ENCODE results near the gene EPDR1. TPM values are rescaled to one million over a fixed set of nuclear protein-coding genes. Genes with fewer than 3 reads are reported as not detected.

The EPDR1 gene
- total RNA-seq = 100 to 1,000 TPM in 2 of 6 donors, 10 to 100 TPM in 4; 57.2 to 107 (median 96.1) TPM

DNA sequence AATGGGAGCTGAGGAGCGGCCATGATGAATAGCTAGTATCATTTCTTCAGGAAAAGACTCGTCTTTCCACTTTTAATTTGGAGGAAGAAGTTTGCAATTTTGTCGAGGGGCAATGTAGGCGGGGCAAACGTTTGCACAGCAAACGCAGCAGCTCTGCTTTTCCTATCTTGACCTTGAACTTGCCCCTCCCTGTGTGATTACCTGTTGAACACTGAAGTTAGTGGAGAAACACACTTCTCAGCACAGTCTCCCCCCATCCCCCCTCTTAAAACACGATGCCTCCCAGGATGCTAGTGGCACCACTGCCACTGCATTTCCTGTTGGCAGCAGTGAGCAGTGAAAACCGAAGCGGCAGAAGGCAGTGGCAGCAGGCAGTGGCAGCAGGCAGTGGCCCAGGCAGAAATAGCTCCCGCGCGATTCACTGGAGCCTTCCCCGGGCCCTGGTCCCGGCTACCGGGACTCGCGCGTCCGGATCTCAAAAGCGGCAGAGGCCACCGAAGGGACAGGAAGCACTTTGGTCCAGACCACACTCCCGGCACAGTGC, at the start of gene EPDR1:
EPDR1 (plus strand) TSS at position 336 of the 544 bp plus-strand sequence. CDS start 300 bp downstream, outside the sequence.
- Histone ChIP-seq H3K27ac (peak within 1 kb of the TSS; percentile 86 to 93 (median 90)), H3K4me1 (peaks cover 16 to 37% (median 27%) of the 10 kb centered on the region in 4 donors), H3K27me3 (peaks cover 0 to 5% (median 0%) of the 10 kb centered on the region in 4 donors), H3K9me3 (peaks cover 0 to 3% (median 1%) of the 10 kb centered on the region in 4 donors), H3K4me3 (peak within 1 kb of the TSS; percentile 61 to 81 (median 72)), H3K36me3 (no peaks in the 10 kb centered on the region)
- ATAC-seq (ENCODE audit: low FRiP score in 2 of 2) = peak; percentile 38 to 74
- TF ChIP-seq POLR2A (IDR thresholded peaks at IDR 0.05) (peak in 3 of 4 donors; percentile 23 to 73 (median 47)), POLR2AphosphoS5 (IDR thresholded peaks at IDR 0.05) (peak in 1 of 2 donors; percentile 73), EP300 (IDR thresholded peaks at IDR 0.05) (no peak)
- TF ChIP-seq, protein P1, sequence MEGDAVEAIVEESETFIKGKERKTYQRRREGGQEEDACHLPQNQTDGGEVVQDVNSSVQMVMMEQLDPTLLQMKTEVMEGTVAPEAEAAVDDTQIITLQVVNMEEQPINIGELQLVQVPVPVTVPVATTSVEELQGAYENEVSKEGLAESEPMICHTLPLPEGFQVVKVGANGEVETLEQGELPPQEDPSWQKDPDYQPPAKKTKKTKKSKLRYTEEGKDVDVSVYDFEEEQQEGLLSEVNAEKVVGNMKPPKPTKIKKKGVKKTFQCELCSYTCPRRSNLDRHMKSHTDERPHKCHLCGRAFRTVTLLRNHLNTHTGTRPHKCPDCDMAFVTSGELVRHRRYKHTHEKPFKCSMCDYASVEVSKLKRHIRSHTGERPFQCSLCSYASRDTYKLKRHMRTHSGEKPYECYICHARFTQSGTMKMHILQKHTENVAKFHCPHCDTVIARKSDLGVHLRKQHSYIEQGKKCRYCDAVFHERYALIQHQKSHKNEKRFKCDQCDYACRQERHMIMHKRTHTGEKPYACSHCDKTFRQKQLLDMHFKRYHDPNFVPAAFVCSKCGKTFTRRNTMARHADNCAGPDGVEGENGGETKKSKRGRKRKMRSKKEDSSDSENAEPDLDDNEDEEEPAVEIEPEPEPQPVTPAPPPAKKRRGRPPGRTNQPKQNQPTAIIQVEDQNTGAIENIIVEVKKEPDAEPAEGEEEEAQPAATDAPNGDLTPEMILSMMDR (IDR thresholded peaks at IDR 0.05) = peak in 5 of 6 experiments; percentile 28 to 79 (median 45)
- 8 to 10% methylated on average over 19 of the region's 22 CpGs for WGBS, 2 donors
- DNase-seq = peak in 1 of 2 donors; percentile 76

DNA sequence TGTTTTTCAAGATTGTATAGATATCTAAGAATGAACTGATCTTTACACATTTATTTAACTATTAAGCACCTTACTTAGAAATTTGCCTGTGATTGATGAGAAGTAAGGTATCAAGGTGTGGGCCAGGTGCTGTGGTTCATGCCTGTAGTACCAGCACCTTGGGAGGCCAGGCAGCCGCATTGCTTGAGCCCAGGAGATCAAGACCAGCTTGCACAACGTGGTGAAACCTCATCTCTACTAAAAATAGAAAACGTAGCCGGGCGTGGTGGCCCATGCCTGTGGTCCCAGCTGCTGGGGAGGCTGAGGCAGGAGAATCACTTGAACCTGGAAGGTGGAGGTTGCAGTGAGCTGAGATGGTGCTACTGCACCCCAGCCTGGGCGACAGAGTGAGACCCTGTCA, 38.4 kb upstream of the EPDR1 start:
- no peak for TF ChIP-seq POLR2AphosphoS5 (IDR thresholded peaks at IDR 0.05)
- no peak for TF ChIP-seq POLR2A (IDR thresholded peaks at IDR 0.05)
- TF ChIP-seq, protein P1 (IDR thresholded peaks at IDR 0.05) = no peak
- TF ChIP-seq EP300 (IDR thresholded peaks at IDR 0.05) = no peak

DNA sequence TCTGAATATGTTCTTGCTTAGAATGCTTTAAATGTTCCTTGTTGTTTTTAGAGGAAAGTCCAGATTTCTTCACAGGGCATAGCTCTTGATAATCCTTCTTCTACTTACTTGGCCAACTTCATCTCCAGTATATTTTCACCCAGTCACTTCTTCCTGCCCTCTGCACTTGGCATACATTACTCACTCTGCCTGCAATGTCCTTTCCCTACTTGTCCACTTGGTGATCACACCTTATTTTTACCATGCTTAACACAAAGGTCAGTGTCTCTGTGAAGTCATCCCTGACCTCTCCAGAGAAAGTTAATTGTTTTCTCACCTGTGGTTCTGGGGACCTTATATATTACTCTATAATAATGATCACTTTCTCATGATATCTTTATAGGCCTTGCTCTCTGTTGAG, 27.1 kb upstream of the EPDR1 start:
- no peaks in the 10 kb centered on the region for H3K36me3 ChIP-seq
- H3K4me3 ChIP-seq = no peak overlapping the region
- H3K9me3 ChIP-seq = no peaks in the 10 kb centered on the region
- H3K27ac ChIP-seq = no peak overlapping the region
- TF ChIP-seq EP300 (IDR thresholded peaks at IDR 0.05) = no peak
- TF ChIP-seq POLR2A (IDR thresholded peaks at IDR 0.05) = no peak
- TF ChIP-seq POLR2AphosphoS5 (IDR thresholded peaks at IDR 0.05) = no peak
- TF ChIP-seq, protein P1 (IDR thresholded peaks at IDR 0.05) = no peak
- ATAC-seq (ENCODE audit: low FRiP score in 2 of 2) (no peak), DNase-seq (no peak)
- H3K4me1 ChIP-seq = no peaks in the 10 kb centered on the region
- no peaks in the 10 kb centered on the region for H3K27me3 ChIP-seq

More for the DNA sequence above, 38.4 kb upstream of the EPDR1 start:
- Histone ChIP-seq H3K4me1 (no peaks in the 10 kb centered on the region), H3K27me3 (no peaks in the 10 kb centered on the region), H3K36me3 (no peaks in the 10 kb centered on the region), H3K9me3 (no peaks in the 10 kb centered on the region), H3K4me3 (no peak overlapping the region), H3K27ac (no peak overlapping the region)
- 85 to 90% methylated on average over 6 of the region's 6 CpGs for WGBS, 2 donors
- ATAC-seq (ENCODE audit: low FRiP score in 2 of 2) = no peak
- DNase-seq = peak in 1 of 2 donors; percentile 1

DNA sequence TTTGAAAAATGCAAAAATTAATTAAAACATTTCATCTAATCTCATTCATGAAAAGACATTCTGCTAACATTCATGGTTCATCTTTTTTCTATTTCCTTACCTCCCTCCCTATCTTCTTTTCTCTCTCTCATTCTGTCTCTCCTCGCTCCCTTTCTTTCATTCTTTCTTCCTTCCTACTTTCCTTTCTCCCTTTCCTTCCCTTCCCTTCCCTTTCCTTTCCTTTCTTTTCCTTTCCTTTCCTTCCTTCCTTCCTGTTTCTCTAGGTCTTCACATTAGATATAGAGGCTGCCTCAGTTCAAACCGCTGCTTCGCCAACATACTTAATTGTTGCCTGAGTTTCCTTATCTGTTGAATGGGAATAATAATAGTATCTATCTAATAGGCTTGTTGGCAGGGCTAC, 25.8 kb upstream of the EPDR1 start:
- WGBS, 2 donors = 87 to 89% methylated on average over 3 of the region's 3 CpGs
- H3K9me3 ChIP-seq = no peaks in the 10 kb centered on the region
- ATAC-seq (ENCODE audit: low FRiP score in 2 of 2) (no peak), DNase-seq (no peak)
- no peak overlapping the region for H3K4me3 ChIP-seq
- H3K4me1 ChIP-seq = no peaks in the 10 kb centered on the region
- H3K36me3 ChIP-seq = no peaks in the 10 kb centered on the region
- H3K27ac ChIP-seq = no peak overlapping the region
- H3K27me3 ChIP-seq = no peaks in the 10 kb centered on the region
- TF ChIP-seq POLR2AphosphoS5 (IDR thresholded peaks at IDR 0.05) (no peak), EP300 (IDR thresholded peaks at IDR 0.05) (no peak), POLR2A (IDR thresholded peaks at IDR 0.05) (no peak)
- TF ChIP-seq, protein P1 (IDR thresholded peaks at IDR 0.05) = no peak
